Measurements from ENCODE around the gene LENEP. TPM values are rescaled to one million over a fixed set of nuclear protein-coding genes. Genes with fewer than 3 reads are reported as not detected.

The LENEP gene
- total RNA-seq, 1 donor from 2014 or later = 0.82 TPM

GRCh38 chr1:155009221-155009711 lies 15.9 kb downstream of the LENEP start:
- no peak overlapping the region for H3K27ac Mint-ChIP-seq (ENCODE audit: unreplicated experiment)
- H3K27me3 Mint-ChIP-seq (ENCODE audit: unreplicated experiment) = peaks cover 5% of the 10 kb centered on the region
- DNase-seq (ENCODE audit: low spot score) = no peak
- TF ChIP-seq, protein P1, sequence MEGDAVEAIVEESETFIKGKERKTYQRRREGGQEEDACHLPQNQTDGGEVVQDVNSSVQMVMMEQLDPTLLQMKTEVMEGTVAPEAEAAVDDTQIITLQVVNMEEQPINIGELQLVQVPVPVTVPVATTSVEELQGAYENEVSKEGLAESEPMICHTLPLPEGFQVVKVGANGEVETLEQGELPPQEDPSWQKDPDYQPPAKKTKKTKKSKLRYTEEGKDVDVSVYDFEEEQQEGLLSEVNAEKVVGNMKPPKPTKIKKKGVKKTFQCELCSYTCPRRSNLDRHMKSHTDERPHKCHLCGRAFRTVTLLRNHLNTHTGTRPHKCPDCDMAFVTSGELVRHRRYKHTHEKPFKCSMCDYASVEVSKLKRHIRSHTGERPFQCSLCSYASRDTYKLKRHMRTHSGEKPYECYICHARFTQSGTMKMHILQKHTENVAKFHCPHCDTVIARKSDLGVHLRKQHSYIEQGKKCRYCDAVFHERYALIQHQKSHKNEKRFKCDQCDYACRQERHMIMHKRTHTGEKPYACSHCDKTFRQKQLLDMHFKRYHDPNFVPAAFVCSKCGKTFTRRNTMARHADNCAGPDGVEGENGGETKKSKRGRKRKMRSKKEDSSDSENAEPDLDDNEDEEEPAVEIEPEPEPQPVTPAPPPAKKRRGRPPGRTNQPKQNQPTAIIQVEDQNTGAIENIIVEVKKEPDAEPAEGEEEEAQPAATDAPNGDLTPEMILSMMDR (IDR thresholded peaks at IDR 0.05; ENCODE audit: unreplicated experiment) = no peak
- H3K9me3 Mint-ChIP-seq (ENCODE audit: unreplicated experiment) = no peaks in the 10 kb centered on the region
- no peak overlapping the region for H3K4me3 Mint-ChIP-seq (ENCODE audit: unreplicated experiment)
- peaks cover 4% of the 10 kb centered on the region for H3K36me3 Mint-ChIP-seq (ENCODE audit: low read depth, unreplicated experiment)
- H3K4me1 Mint-ChIP-seq (ENCODE audit: unreplicated experiment) = peaks cover 26% of the 10 kb centered on the region

GRCh38 chr1:155009742-155010141 lies 16.4 kb downstream of the LENEP start:
- Mint-ChIP-seq H3K27me3 (ENCODE audit: unreplicated experiment) (peaks cover 2% of the 10 kb centered on the region), H3K27ac (ENCODE audit: unreplicated experiment) (no peak overlapping the region), H3K4me3 (ENCODE audit: unreplicated experiment) (no peak overlapping the region), H3K9me3 (ENCODE audit: unreplicated experiment) (no peaks in the 10 kb centered on the region), H3K4me1 (ENCODE audit: unreplicated experiment) (peaks cover 24% of the 10 kb centered on the region), H3K36me3 (ENCODE audit: low read depth, unreplicated experiment) (peaks cover 4% of the 10 kb centered on the region)
- DNase-seq (ENCODE audit: low spot score) = no peak
- TF ChIP-seq, protein P1 (IDR thresholded peaks at IDR 0.05; ENCODE audit: unreplicated experiment) = no peak

GRCh38 chr1:155010211-155010918 lies 17.0 kb downstream of the LENEP start:
- Mint-ChIP-seq H3K4me3 (ENCODE audit: unreplicated experiment) (no peak overlapping the region), H3K27ac (ENCODE audit: unreplicated experiment) (no peak overlapping the region), H3K27me3 (ENCODE audit: unreplicated experiment) (peaks cover 2% of the 10 kb centered on the region)

DNA sequence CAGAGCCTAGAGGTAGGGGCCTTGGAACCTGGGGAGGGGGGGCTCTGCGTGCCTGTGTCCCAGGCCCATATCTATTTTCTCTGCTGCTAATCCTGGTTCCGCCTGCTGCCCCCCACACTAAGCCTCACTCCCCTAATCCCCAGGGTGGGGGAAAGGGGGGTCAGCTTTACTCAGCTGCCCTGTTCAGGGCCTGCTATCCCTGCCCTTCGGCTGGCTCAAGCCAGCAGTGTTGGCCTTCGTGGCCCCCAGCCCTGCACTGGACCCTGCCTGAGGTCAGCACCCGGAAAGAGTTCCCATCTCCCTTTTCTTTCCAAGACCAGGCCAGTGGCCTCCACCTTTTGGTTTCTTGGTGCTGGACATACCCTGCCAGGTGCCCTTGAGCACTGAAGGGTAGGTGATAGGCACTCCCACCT lies 17.6 kb downstream of the LENEP start:
- H3K27me3 Mint-ChIP-seq (ENCODE audit: unreplicated experiment) = peaks cover 4% of the 10 kb centered on the region
- H3K36me3 Mint-ChIP-seq (ENCODE audit: low read depth, unreplicated experiment) = peaks cover 4% of the 10 kb centered on the region
- H3K9me3 Mint-ChIP-seq (ENCODE audit: unreplicated experiment) = no peaks in the 10 kb centered on the region
- no peak overlapping the region for H3K4me3 Mint-ChIP-seq (ENCODE audit: unreplicated experiment)
- no peak for DNase-seq (ENCODE audit: low spot score)
- TF ChIP-seq, protein P1 (IDR thresholded peaks at IDR 0.05; ENCODE audit: unreplicated experiment) = no peak
- no peak overlapping the region for H3K27ac Mint-ChIP-seq (ENCODE audit: unreplicated experiment)
- H3K4me1 Mint-ChIP-seq (ENCODE audit: unreplicated experiment) = peaks cover 20% of the 10 kb centered on the region

More at GRCh38 chr1:155010211-155010918, 17.0 kb downstream of the LENEP start:
- no peak for DNase-seq (ENCODE audit: low spot score)
- Mint-ChIP-seq H3K4me1 (ENCODE audit: unreplicated experiment) (peaks cover 24% of the 10 kb centered on the region), H3K9me3 (ENCODE audit: unreplicated experiment) (no peaks in the 10 kb centered on the region), H3K36me3 (ENCODE audit: low read depth, unreplicated experiment) (peaks cover 4% of the 10 kb centered on the region)
- TF ChIP-seq, protein P1 (IDR thresholded peaks at IDR 0.05; ENCODE audit: unreplicated experiment) = no peak

- Mint-ChIP-seq H3K4me3 (ENCODE audit: unreplicated experiment) (no peak overlapping the region), H3K9me3 (ENCODE audit: unreplicated experiment) (no peaks in the 10 kb centered on the region), H3K36me3 (ENCODE audit: low read depth, unreplicated experiment) (peaks cover under 1% of the 10 kb centered on the region), H3K27ac (ENCODE audit: unreplicated experiment) (no peak overlapping the region), H3K4me1 (ENCODE audit: unreplicated experiment) (peaks cover 14% of the 10 kb centered on the region), H3K27me3 (ENCODE audit: unreplicated experiment) (peaks cover 4% of the 10 kb centered on the region)
- TF ChIP-seq, protein P1 (IDR thresholded peaks at IDR 0.05; ENCODE audit: unreplicated experiment) = no peak
- no peak for DNase-seq (ENCODE audit: low spot score)
These were observed 18.1 kb downstream of the LENEP start for GRCh38 chr1:155011437-155012025.

Data from endothelial cell (in vitro differentiated cells).